Measurements from ENCODE around the gene TUBB2A. TPM values are rescaled to one million over a fixed set of nuclear protein-coding genes. Genes with fewer than 3 reads are reported as not detected.

The TUBB2A gene
- total RNA-seq, 1 donor from 2014 or later: 769 TPM

DNA sequence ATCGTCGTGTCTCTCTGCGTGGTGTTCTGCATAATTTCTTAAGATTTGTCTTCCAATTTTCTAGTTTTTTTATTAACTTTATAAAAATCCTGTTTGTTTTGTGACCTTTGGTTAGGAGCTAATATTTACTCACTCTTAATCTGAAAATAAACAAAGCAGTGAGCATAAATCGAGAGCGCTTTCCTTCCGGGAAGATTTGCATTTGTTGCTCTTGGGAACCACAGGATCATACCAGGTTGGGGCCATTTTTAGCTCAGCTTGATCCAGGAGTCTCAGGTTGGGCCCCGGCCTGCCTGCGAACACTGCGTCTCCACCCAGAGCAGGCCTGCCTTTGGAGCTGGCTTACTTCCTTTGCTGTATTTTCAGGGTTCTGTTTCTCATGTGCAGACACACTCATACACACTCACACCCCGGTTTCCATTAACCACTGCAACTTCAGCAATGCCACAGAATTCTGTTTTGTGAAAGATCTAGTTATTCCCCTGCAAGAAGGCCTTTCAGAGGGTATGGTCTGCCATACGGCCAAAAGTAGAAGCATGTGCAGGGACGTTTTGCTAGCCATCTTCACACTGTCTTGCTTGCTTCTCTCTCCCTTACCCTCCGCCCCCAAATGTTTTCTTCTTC, 21.6 kb downstream of the TUBB2A start:
- Mint-ChIP-seq H3K36me3 (ENCODE audit: unreplicated experiment) (peaks cover 9% of the 10 kb centered on the region), H3K9me3 (ENCODE audit: unreplicated experiment) (peaks cover 1% of the 10 kb centered on the region), H3K27ac (ENCODE audit: unreplicated experiment) (no peak overlapping the region), H3K27me3 (ENCODE audit: unreplicated experiment) (peaks cover 9% of the 10 kb centered on the region), H3K4me1 (ENCODE audit: low read depth, unreplicated experiment) (no peaks in the 10 kb centered on the region), H3K4me3 (ENCODE audit: unreplicated experiment) (no peak overlapping the region)
- TF ChIP-seq, protein P1, sequence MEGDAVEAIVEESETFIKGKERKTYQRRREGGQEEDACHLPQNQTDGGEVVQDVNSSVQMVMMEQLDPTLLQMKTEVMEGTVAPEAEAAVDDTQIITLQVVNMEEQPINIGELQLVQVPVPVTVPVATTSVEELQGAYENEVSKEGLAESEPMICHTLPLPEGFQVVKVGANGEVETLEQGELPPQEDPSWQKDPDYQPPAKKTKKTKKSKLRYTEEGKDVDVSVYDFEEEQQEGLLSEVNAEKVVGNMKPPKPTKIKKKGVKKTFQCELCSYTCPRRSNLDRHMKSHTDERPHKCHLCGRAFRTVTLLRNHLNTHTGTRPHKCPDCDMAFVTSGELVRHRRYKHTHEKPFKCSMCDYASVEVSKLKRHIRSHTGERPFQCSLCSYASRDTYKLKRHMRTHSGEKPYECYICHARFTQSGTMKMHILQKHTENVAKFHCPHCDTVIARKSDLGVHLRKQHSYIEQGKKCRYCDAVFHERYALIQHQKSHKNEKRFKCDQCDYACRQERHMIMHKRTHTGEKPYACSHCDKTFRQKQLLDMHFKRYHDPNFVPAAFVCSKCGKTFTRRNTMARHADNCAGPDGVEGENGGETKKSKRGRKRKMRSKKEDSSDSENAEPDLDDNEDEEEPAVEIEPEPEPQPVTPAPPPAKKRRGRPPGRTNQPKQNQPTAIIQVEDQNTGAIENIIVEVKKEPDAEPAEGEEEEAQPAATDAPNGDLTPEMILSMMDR (IDR thresholded peaks at IDR 0.05; ENCODE audit: partially characterized antibody, unreplicated experiment): no peak
- no peak for DNase-seq

DNA sequence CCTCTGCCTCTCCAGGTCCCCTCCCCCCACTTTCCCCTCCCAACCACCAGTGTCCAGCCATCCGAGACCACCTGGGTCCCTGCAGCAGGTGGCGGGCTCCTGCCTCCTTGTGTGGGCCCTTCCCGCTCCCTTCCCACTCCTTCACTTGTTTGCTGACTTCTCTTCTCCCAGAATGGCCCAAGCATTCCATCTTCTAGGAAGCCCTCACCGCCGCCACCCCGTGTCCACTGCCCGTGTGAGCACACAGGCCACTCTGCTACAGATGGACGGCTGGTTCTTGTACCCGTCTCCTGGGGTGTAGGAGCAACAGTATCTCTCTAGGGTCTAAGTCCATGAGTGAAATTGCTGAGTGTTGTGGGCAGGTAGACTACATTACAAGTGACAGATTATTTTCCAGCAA, 23.8 kb downstream of the TUBB2A start:
- Mint-ChIP-seq H3K4me3 (ENCODE audit: unreplicated experiment) (no peak overlapping the region), H3K27me3 (ENCODE audit: unreplicated experiment) (peaks cover 9% of the 10 kb centered on the region)
- no peak for DNase-seq

DNA sequence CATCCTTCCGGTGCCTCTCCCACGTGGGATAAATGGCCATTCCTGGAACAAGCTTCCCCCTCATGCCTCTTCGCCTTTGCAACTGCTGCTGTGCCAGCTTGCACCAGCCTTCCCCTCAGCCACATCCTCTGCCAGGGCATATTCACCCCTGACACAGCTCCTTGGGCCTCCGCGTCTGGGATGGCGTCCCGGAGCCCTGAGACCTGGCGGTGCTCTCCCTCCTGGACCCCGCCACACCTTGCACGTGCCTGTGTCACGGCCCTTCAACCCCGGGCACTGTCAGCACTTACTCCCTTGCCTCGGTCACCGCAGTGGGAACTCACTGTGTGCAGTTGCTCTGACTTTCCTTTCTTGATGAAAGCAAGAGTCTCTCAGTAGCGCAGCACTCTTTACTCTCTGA, 25.6 kb downstream of the TUBB2A start:
- DNase-seq: no peak
- H3K36me3 Mint-ChIP-seq (ENCODE audit: unreplicated experiment): peaks cover 9% of the 10 kb centered on the region
- H3K4me3 Mint-ChIP-seq (ENCODE audit: unreplicated experiment): no peak overlapping the region
- H3K9me3 Mint-ChIP-seq (ENCODE audit: unreplicated experiment): peaks cover 3% of the 10 kb centered on the region
- H3K27ac Mint-ChIP-seq (ENCODE audit: unreplicated experiment): no peak overlapping the region
- TF ChIP-seq, protein P1 (IDR thresholded peaks at IDR 0.05; ENCODE audit: partially characterized antibody, unreplicated experiment): no peak
- H3K27me3 Mint-ChIP-seq (ENCODE audit: unreplicated experiment): peaks cover 9% of the 10 kb centered on the region
- no peaks in the 10 kb centered on the region for H3K4me1 Mint-ChIP-seq (ENCODE audit: low read depth, unreplicated experiment)

More for the DNA sequence above, 23.8 kb downstream of the TUBB2A start:
- no peaks in the 10 kb centered on the region for H3K4me1 Mint-ChIP-seq (ENCODE audit: low read depth, unreplicated experiment)
- H3K36me3 Mint-ChIP-seq (ENCODE audit: unreplicated experiment): peaks cover 9% of the 10 kb centered on the region
- H3K27ac Mint-ChIP-seq (ENCODE audit: unreplicated experiment): no peak overlapping the region
- TF ChIP-seq, protein P1 (IDR thresholded peaks at IDR 0.05; ENCODE audit: partially characterized antibody, unreplicated experiment): no peak
- peaks cover 3% of the 10 kb centered on the region for H3K9me3 Mint-ChIP-seq (ENCODE audit: unreplicated experiment)

DNA sequence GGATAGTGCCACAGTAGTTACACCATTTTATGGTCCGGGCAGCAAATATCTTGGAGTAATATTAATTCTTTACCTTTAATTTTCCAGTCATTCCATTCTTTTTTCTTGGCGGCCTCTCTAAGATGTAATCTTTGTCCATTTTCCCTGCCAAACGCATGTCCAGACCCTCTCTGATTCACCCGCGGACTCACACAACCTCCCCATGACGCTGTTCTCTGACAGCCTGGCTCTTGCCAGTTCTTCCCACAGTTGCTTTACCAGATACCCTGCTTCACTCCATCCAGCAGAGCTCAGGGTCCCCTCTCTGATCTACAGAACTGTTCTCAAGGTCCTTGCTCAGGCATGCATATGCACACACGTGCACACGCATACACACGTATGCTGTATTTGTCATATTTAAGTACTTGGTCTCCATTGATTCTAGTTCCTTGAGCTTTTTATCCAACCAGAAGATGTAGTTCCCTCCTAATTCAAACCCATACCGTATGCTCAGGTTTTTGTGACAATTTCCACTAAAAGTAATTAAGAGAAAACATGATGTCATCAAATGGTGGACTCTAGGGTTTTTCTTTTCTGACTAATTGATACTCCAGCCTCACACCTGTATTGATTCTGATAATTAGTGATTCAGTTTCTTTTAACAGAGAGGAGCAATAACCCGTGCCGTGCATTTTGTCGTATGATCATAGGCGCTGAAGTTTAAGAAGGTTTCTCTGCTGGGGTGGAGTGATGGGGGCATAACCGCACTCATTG, 28.8 kb downstream of the TUBB2A start:
- TF ChIP-seq, protein P1 (IDR thresholded peaks at IDR 0.05; ENCODE audit: partially characterized antibody, unreplicated experiment): no peak
- Mint-ChIP-seq H3K9me3 (ENCODE audit: unreplicated experiment) (peaks cover 3% of the 10 kb centered on the region), H3K27me3 (ENCODE audit: unreplicated experiment) (peaks cover 7% of the 10 kb centered on the region), H3K36me3 (ENCODE audit: unreplicated experiment) (peaks cover 3% of the 10 kb centered on the region), H3K27ac (ENCODE audit: unreplicated experiment) (no peak overlapping the region), H3K4me1 (ENCODE audit: low read depth, unreplicated experiment) (peaks cover 11% of the 10 kb centered on the region), H3K4me3 (ENCODE audit: unreplicated experiment) (peak overlapping the region; percentile 39)
- DNase-seq: no peak

DNA sequence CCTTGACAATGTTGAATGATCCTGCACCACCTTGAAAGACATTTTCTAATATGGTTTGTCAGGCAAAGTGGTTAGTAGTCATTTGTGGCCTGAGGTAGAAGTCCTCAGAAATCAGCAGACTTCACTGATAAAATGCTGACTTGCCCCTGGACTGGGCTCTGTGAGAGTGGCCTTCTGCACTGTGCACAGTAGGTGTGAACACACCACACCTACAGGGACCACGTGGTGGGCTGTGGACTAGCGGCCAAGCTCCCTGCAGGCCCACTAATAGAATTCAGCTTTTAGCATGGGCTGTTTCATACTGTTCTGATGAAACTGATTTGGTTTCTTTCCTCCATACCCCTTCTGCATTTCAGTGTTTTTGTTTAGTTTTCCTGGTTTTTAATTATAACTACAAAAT, 31.5 kb downstream of the TUBB2A start:
- Mint-ChIP-seq H3K4me3 (ENCODE audit: unreplicated experiment) (no peak overlapping the region), H3K4me1 (ENCODE audit: low read depth, unreplicated experiment) (peaks cover 15% of the 10 kb centered on the region), H3K36me3 (ENCODE audit: unreplicated experiment) (no peaks in the 10 kb centered on the region), H3K9me3 (ENCODE audit: unreplicated experiment) (peaks cover 1% of the 10 kb centered on the region), H3K27me3 (ENCODE audit: unreplicated experiment) (no peaks in the 10 kb centered on the region), H3K27ac (ENCODE audit: unreplicated experiment) (no peak overlapping the region)
- TF ChIP-seq, protein P1 (IDR thresholded peaks at IDR 0.05; ENCODE audit: partially characterized antibody, unreplicated experiment): no peak
- DNase-seq: no peak

Data from glutamatergic neuron (in vitro differentiated cells).